Left ventricle myocardium inferior (tissue), 1 donor: ENCODE measurements around the gene E2F3. TPM values are rescaled to one million over a fixed set of nuclear protein-coding genes. Genes with fewer than 3 reads are reported as not detected.
"Not testable (repeated sequence)": the region's sequence is repeated elsewhere in the genome, so short reads cannot be mapped to it uniquely, and the experiment has no call there.

ENCODE experiments used
- DNase-seq: peaks from one replicate; pipeline ENCODE4 v3.0.0-alpha.2; 2020
- H3K27ac ChIP-seq: fragments of 200-600 bp; replicated peaks from 2 replicates; pipeline ENCODE4 v1.8.0; 2021
- H3K27me3 ChIP-seq: fragments of 200-600 bp; 2 replicates; pipeline ENCODE4 v1.8.0; 2021; ENCODE audit warnings: low read depth
- H3K36me3 ChIP-seq: fragments of 200-600 bp; 2 replicates; pipeline ENCODE4 v1.8.0; 2021
- H3K4me1 ChIP-seq: fragments of 200-600 bp; 2 replicates; pipeline ENCODE4 v1.8.0; 2021
- H3K4me3 ChIP-seq: fragments of 200-600 bp; 2 replicates; pipeline ENCODE4 v1.8.0; 2021; ENCODE audit warnings: mild to moderate bottlenecking, moderate library complexity
- H3K9me3 ChIP-seq: fragments of 200-600 bp; replicated peaks from 2 replicates; pipeline ENCODE4 v1.8.0; 2021
- CTCF ChIP-seq: fragments of 200-600 bp; IDR thresholded peaks from 2 replicates; pipeline ENCODE4 v1.8.0; 2021; ENCODE audit warnings: antibody characterized with exemption, mild to moderate bottlenecking, borderline replicate concordance
- intact Hi-C: fragments of 100-400 bp; cut with micrococcal nuclease; formaldehyde crosslinking; loops from one replicate; pipeline ENCODE4 v1.11.0; 2022
- total RNA-seq: library from RNA; stranded (reverse); fragmentation: NEBNext Ultra II Directional; extraction: Animal tissue kit (Norgen Biotek cat#: 25700); gene quantifications from one replicate; pipeline ENCODE4 v1.2.1, GENCODE V29; 2021
- donor health status: DM: no; HTN: yes; CAD: no; lungs with severe emphysema.

E2F3 gene
- total RNA-seq, 1 donor from 2014 or later = 6.7 TPM

- no peak for DNase-seq
- Histone ChIP-seq H3K4me3 (no peak overlapping the region), H3K9me3 (no peaks in the 10 kb centered on the region), H3K27me3 (no peaks in the 10 kb centered on the region), H3K27ac (no peak overlapping the region), H3K36me3 (peaks cover 2% of the 10 kb centered on the region), H3K4me1 (peaks cover 16% of the 10 kb centered on the region)
- intact Hi-C loops = no loop called here
- TF ChIP-seq CTCF = no peak
Measured at GRCh38 chr6:20459682-20460081, 58.0 kb downstream of the E2F3 start.

- H3K27me3 ChIP-seq = no peaks in the 10 kb centered on the region
- intact Hi-C loops = no loop called here
- H3K4me1 ChIP-seq = peaks cover 4% of the 10 kb centered on the region
- no peak overlapping the region for H3K27ac ChIP-seq
- no peak overlapping the region for H3K4me3 ChIP-seq
- DNase-seq = no peak
- H3K36me3 ChIP-seq = peaks cover 2% of the 10 kb centered on the region
- H3K9me3 ChIP-seq = no peaks in the 10 kb centered on the region
- TF ChIP-seq CTCF = no peak
Measured at GRCh38 chr6:20461576-20461975, 59.9 kb downstream of the E2F3 start.

GRCh38 chr6:20463396-20463795 is 61.7 kb downstream of the E2F3 start:
- no peaks in the 10 kb centered on the region for H3K27me3 ChIP-seq
- peaks cover 1% of the 10 kb centered on the region for H3K4me1 ChIP-seq
- DNase-seq = no peak
- H3K36me3 ChIP-seq = no peaks in the 10 kb centered on the region
- TF ChIP-seq CTCF = no peak
- intact Hi-C loops = no loop called here
- no peaks in the 10 kb centered on the region for H3K9me3 ChIP-seq
- H3K4me3 ChIP-seq = no peak overlapping the region
- no peak overlapping the region for H3K27ac ChIP-seq

GRCh38 chr6:20464041-20464440 is 62.4 kb downstream of the E2F3 start:
- H3K36me3 ChIP-seq = no peaks in the 10 kb centered on the region
- DNase-seq = no peak
- H3K4me1 ChIP-seq = no peaks in the 10 kb centered on the region
- TF ChIP-seq CTCF = no peak
- intact Hi-C loops = no loop called here
- H3K27me3 ChIP-seq = no peaks in the 10 kb centered on the region
- H3K9me3 ChIP-seq = no peaks in the 10 kb centered on the region
- H3K27ac ChIP-seq = no peak overlapping the region
- no peak overlapping the region for H3K4me3 ChIP-seq

- Histone ChIP-seq H3K4me3 (no peak overlapping the region), H3K4me1 (no peaks in the 10 kb centered on the region), H3K9me3 (no peaks in the 10 kb centered on the region), H3K36me3 (no peaks in the 10 kb centered on the region), H3K27ac (no peak overlapping the region), H3K27me3 (no peaks in the 10 kb centered on the region)
- intact Hi-C loops = no loop called here
- DNase-seq = no peak
- TF ChIP-seq CTCF = no peak
Measured at GRCh38 chr6:20464847-20465246, 63.2 kb downstream of the E2F3 start.

- H3K27ac ChIP-seq, DNase-seq, H3K9me3 ChIP-seq, H3K27me3 ChIP-seq, H3K4me1 ChIP-seq, intact Hi-C loops, H3K4me3 ChIP-seq, H3K36me3 ChIP-seq: not testable (repeated sequence)
Measured at GRCh38 chr6:20465616-20466015, 63.9 kb downstream of the E2F3 start.
